Uterus (tissue), 4 donors: ENCODE results near the gene PI16. TPM values are rescaled to one million over a fixed set of nuclear protein-coding genes. Genes with fewer than 3 reads are reported as not detected.

Experiments
- DNase-seq, 2 donors: peaks; one replicate each; pipeline ENCODE4 v3.0.0-alpha.2; 2019 to 2020
- H3K27ac ChIP-seq, 2 donors: fragments of 200-600 bp; sonication (generic); 1 replicate in 1 of 2; 2 replicates in 1 of 2; pipeline ENCODE4 v1.5.1; 2016 to 2018
- H3K27me3 ChIP-seq, 2 donors: fragments of 200-600 bp; sonication (generic); one replicate each; pipeline ENCODE4 v1.5.1; 2018 to 2019; ENCODE audit warnings: control low read depth in 1 of 2
- H3K36me3 ChIP-seq, 2 donors: fragments of 200-600 bp; sonication (generic); one replicate each; pipeline ENCODE4 v1.5.1; 2019; ENCODE audit warnings: control low read depth in 1 of 2
- H3K4me1 ChIP-seq, 2 donors: fragments of 200-600 bp; sonication (generic); one replicate each; pipeline ENCODE4 v1.5.1; 2018 to 2019; ENCODE audit warnings: control low read depth in 1 of 2
- H3K4me3 ChIP-seq, 2 donors: fragments of 200-600 bp; sonication (generic); 1 replicate in 1 of 2; 2 replicates in 1 of 2; pipeline ENCODE4 v1.5.1; 2018 to 2019; ENCODE audit warnings: mild to moderate bottlenecking in 1 of 2
- H3K9me3 ChIP-seq, 2 donors: fragments of 200-600 bp; sonication (generic); one replicate each; pipeline ENCODE4 v1.5.1; 2019; ENCODE audit warnings: control low read depth in 1 of 2
- POLR2A ChIP-seq, 2 donors: fragments of 450-650 bp; IDR thresholded peaks; one replicate each; pipeline ENCODE4 v1.6.1; 2016; ENCODE audit warnings: antibody characterized with exemption in 2 of 2, mild to moderate bottlenecking in 1 of 2, moderate library complexity in 1 of 2
- intact Hi-C: fragments of 100-400 bp; cut with DNase I; formaldehyde crosslinking; loops from one replicate; pipeline ENCODE4 v1.15.1; 2023; ENCODE audit warnings: low total_unique reads
- total RNA-seq, 4 donors: library from RNA; depleted of rRNA in 3 of 4; stranded (reverse); fragments of >200 nt in 3 of 4; gene quantifications; one replicate each; pipeline versions ENCODE4 v1.1.0 to v1.2.4, GENCODE V29; 2014 to 2023
- TF ChIP-seq, protein P1 (sequence below), 4 experiments: fragments of 200-600 bp in 2 of 4; fragments of 450-650 bp in 2 of 4; sonication (generic) in 2 of 4; IDR thresholded peaks; one replicate each; pipeline ENCODE4 v1.5.1; 2016 to 2019; ENCODE audit warnings: antibody characterized with exemption in 4 of 4, mild to moderate bottlenecking in 2 of 4, moderate library complexity in 1 of 4
- donor health status: DM: yes; HTN: yes; CAD: no.

Gene PI16, protein sequence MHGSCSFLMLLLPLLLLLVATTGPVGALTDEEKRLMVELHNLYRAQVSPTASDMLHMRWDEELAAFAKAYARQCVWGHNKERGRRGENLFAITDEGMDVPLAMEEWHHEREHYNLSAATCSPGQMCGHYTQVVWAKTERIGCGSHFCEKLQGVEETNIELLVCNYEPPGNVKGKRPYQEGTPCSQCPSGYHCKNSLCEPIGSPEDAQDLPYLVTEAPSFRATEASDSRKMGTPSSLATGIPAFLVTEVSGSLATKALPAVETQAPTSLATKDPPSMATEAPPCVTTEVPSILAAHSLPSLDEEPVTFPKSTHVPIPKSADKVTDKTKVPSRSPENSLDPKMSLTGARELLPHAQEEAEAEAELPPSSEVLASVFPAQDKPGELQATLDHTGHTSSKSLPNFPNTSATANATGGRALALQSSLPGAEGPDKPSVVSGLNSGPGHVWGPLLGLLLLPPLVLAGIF
- total RNA-seq: 10 to 100 TPM in 1 of 4 donors, 1 to 10 TPM in 3; 1.2 to 32.4 (median 6.7) TPM

DNA sequence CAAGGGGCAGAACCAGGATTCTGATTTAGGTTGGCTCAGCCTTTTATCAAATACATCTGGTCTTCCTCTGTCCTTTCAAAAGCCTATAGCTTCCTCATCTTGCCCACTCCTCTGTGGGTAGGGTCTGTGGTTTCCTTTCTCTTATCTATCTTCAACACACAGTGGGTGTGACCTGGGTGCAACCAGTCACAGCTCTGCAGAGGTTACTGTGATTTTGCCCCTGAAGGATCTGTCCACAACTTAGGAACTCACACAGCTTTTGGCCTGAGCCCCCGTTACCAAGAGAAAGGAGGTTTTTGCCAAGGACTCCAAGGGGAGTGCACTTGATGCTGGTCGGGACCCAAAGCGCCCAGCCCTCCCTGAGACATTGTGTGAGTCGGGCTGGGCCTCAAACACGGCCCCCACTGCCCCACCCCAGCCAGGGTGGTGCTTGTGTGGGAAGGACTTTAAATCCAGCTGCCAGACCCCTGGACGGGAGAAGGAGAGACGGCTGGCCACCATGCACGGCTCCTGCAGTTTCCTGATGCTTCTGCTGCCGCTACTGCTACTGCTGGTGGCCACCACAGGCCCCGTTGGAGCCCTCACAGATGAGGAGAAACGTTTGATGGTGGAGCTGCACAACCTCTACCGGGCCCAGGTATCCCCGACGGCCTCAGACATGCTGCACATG, at the start of gene PI16:
Gene PI16, plus strand, starts transcription at position 477 of the 670 bp plus-strand sequence. Its CDS starts 23 bp downstream, at position 500.
- DNase-seq: no peak
- intact Hi-C loops: no loop called here
- H3K9me3 ChIP-seq: no peaks in the 10 kb centered on the region
- no peaks in the 10 kb centered on the region for H3K36me3 ChIP-seq
- no peak for TF ChIP-seq POLR2A (IDR thresholded peaks at IDR 0.05)
- TF ChIP-seq, protein P1, sequence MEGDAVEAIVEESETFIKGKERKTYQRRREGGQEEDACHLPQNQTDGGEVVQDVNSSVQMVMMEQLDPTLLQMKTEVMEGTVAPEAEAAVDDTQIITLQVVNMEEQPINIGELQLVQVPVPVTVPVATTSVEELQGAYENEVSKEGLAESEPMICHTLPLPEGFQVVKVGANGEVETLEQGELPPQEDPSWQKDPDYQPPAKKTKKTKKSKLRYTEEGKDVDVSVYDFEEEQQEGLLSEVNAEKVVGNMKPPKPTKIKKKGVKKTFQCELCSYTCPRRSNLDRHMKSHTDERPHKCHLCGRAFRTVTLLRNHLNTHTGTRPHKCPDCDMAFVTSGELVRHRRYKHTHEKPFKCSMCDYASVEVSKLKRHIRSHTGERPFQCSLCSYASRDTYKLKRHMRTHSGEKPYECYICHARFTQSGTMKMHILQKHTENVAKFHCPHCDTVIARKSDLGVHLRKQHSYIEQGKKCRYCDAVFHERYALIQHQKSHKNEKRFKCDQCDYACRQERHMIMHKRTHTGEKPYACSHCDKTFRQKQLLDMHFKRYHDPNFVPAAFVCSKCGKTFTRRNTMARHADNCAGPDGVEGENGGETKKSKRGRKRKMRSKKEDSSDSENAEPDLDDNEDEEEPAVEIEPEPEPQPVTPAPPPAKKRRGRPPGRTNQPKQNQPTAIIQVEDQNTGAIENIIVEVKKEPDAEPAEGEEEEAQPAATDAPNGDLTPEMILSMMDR (IDR thresholded peaks at IDR 0.05): no peak
- H3K4me1 ChIP-seq: no peaks in the 10 kb centered on the region
- no peak within 1 kb of the TSS for H3K4me3 ChIP-seq
- no peak within 1 kb of the TSS for H3K27ac ChIP-seq
- H3K27me3 ChIP-seq: no peaks in the 10 kb centered on the region

DNA sequence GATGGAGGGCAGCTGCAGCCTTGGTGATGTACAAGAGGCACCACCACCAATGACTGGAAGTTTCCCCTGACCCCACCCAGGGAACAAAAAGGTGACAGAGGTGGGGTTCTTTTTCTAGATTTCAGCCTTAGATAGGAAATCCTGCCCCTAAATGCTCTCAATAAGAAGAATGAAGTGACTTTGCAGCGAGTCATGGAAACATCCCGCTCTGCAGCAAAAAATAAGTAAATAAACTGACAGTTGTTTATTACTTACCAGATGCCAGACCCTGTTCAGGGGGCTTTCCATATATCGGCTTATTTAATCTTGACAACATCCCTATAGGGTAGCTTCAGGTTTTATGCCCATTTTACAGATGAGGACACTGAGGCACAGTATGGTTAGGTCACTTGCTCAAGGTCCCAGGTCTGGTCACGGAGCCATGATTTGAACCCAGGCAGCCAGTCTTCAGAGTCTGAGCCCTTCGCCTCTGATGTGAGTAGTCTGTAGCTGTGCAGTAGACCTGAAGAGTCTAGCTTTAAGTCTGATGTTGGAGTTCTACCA, 49.6 kb upstream of the PI16 start:
- H3K27me3 ChIP-seq: no peaks in the 10 kb centered on the region
- no peaks in the 10 kb centered on the region for H3K4me1 ChIP-seq
- H3K9me3 ChIP-seq: no peaks in the 10 kb centered on the region
- TF ChIP-seq POLR2A (IDR thresholded peaks at IDR 0.05): no peak
- TF ChIP-seq, protein P1 (IDR thresholded peaks at IDR 0.05): no peak
- no peaks in the 10 kb centered on the region for H3K36me3 ChIP-seq
- intact Hi-C loops: no loop called here
- no peak overlapping the region for H3K27ac ChIP-seq
- no peak overlapping the region for H3K4me3 ChIP-seq
- DNase-seq: no peak

DNA sequence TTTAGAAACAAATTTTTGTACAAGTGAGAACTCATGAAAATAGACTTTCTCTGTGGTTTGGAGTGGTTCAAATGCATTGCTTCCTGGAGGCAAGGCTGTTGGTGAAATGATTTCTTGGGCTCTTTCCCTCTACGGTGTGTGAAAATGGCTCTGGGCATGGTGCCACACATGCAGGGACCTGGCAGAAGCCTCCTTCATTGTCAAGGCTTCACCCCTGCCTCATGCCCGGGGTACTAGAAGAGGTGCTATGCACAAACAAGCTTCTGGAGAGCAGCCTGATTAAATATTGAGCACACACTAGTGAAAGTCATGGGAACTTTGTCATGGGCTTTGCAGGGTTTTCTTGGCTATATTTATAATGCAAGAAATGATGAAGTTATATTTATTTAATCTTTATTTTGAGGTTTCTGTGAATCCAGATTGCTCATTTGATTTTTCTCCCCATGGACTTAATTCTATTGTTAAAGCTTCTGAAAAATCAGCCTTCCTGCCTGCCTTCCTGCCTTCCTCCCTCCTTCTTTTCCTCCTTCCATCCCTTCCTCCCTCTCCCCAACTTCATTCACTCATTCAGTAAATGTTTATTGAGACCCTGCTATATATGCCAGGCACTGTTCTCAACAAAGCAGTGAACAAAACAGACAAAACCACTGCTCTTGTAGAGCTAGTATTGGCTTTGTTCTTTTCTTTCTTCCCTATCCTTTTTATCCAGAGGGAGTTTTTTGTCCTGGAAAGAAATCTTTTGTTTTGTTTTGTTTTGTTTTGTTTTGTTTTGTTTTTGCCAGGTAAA, 47.8 kb upstream of the PI16 start:
- no peaks in the 10 kb centered on the region for H3K36me3 ChIP-seq
- DNase-seq: no peak

DNA sequence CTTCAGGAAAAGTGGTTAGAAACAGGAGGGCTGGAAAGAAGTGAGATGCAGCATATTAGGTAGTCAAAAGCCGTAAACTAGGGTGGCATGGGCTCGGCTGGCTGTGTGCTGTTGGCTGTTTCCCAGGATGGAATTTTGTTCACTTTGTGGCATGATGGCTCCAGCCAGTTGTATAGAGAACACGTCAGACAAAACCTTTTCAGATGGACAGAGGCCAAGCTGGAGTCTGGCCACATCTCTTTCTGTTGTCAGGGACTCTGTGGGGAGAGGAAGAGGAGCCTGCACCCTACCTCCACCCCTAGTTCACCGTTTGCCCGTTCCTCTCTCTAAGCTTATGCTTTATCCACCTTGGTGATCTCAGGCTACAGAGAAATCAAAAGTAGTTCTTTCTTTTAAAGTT, 46.8 kb upstream of the PI16 start:
- no peaks in the 10 kb centered on the region for H3K36me3 ChIP-seq
- TF ChIP-seq, protein P1 (IDR thresholded peaks at IDR 0.05): no peak
- TF ChIP-seq POLR2A (IDR thresholded peaks at IDR 0.05): no peak
- H3K27ac ChIP-seq: peak overlapping the region; percentile 33 to 36
- no peaks in the 10 kb centered on the region for H3K9me3 ChIP-seq
- no peaks in the 10 kb centered on the region for H3K4me1 ChIP-seq
- peak in 1 of 2 donors; percentile 60 for DNase-seq
- H3K27me3 ChIP-seq: no peaks in the 10 kb centered on the region
- no peak overlapping the region for H3K4me3 ChIP-seq
- intact Hi-C loops: no loop called here

More for the DNA sequence above, 47.8 kb upstream of the PI16 start:
- Histone ChIP-seq H3K4me1 (no peaks in the 10 kb centered on the region), H3K27me3 (no peaks in the 10 kb centered on the region), H3K4me3 (no peak overlapping the region), H3K27ac (peak overlapping the region in 1 of 2 donors; percentile 36), H3K9me3 (no peaks in the 10 kb centered on the region)
- TF ChIP-seq, protein P1 (IDR thresholded peaks at IDR 0.05): no peak
- TF ChIP-seq POLR2A (IDR thresholded peaks at IDR 0.05): no peak
- intact Hi-C loops: no loop called here
